SK-N-MC (cell line): Measurements from ENCODE around the gene LHX6.

Experiments used
- DNase-seq: peaks from one replicate; pipeline ENCODE4 v3.0.0-alpha.2; 2011; ENCODE audit warnings: low read depth, low spot score
- H3K27ac ChIP-seq: fragments of 200-600 bp; sonication (generic); 2 replicates; pipeline ENCODE4 v1.5.1; 2016; ENCODE audit warnings: mixed run types
- H3K36me3 ChIP-seq: fragments of 200-600 bp; sonication (generic); 2 replicates; pipeline ENCODE4 v1.6.1; 2017; ENCODE audit warnings: antibody characterized with exemption, low read length, mixed read lengths; ENCODE audit not compliant: insufficient read depth
- H3K4me3 ChIP-seq: fragments of 200-600 bp; sonication (generic); 2 replicates; pipeline ENCODE4 v1.5.1; 2016
- H3K9ac ChIP-seq: fragments of 200-600 bp; sonication (generic); 2 replicates; pipeline ENCODE4 v1.8.0; 2017; ENCODE audit warnings: mixed run types, mixed read lengths; ENCODE audit not compliant: insufficient read length
- H3K9me3 ChIP-seq: fragments of 200-600 bp; sonication (generic); 2 replicates; pipeline ENCODE4 v1.6.1; 2017; ENCODE audit warnings: low read depth, mild to moderate bottlenecking, antibody characterized with exemption, low read length, moderate library complexity, mixed read lengths
- EZH2 ChIP-seq: fragments of 200-600 bp; sonication (generic); IDR thresholded peaks from one replicate; pipeline ENCODE4 v1.6.1; 2017; ENCODE audit warnings: antibody characterized with exemption
- FOXP2 ChIP-seq: optimal IDR thresholded peaks from 2 replicates; pipeline ENCODE3; 2011; ENCODE audit warnings: mild to moderate bottlenecking, moderate library complexity; ENCODE audit not compliant: insufficient read depth; ENCODE audit errors: extremely low read length, control extremely low read depth
- POLR2AphosphoS5 ChIP-seq: IDR thresholded peaks from 2 replicates; pipeline ENCODE4 v1.6.1; 2012; ENCODE audit warnings: mild to moderate bottlenecking, low read depth, low read length, borderline replicate concordance

LHX6 gene

DNA sequence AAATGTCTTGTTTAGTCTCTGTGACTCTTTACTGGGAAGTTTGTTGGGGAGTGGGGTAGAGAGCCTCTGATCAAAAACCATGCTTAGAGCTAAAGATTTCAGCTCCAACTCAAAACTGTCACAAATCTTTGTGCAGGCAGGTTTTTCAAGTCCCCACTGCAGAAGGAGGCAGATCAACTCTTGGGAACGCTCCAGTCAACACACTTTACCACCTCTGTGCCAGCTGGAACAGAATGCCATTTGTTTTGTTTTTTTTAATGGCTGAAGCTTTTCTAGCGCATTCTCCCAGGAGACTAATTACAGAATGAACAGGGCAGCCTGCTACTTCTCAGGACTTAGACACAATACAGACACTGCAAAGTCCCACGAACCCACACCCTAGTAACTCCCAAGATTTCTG is 17.9 kb upstream of the LHX6 start:
- no peaks in the 10 kb centered on the region for H3K9me3 ChIP-seq
- peaks cover 69% of the 10 kb centered on the region for H3K36me3 ChIP-seq
- H3K4me3 ChIP-seq = no peak overlapping the region
- no peak for DNase-seq
- no peak for TF ChIP-seq POLR2AphosphoS5
- TF ChIP-seq FOXP2 = no peak
- TF ChIP-seq EZH2 = no peak
- H3K27ac ChIP-seq = no peak overlapping the region
- no peak overlapping the region for H3K9ac ChIP-seq

DNA sequence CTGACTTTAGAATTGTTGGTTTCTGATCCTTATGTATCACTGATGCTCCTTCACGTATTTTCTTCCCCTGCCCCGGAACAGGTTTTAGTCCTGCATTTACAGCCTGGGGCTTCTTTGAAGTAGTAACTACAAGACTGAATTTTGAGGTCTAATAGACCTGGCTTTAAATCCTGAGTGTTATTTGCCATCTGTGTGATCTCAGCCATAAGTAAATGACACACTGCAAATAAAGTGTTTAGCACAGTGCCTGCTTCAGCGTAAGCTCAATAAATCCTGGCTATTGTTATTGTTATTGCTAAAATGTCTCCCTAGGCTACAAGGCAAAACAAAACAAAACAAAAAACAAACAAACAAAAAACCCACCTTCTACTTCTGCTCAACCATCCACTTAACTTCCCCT is 15.6 kb upstream of the LHX6 start:
- Histone ChIP-seq H3K9me3 (no peaks in the 10 kb centered on the region), H3K9ac (no peak overlapping the region), H3K4me3 (no peak overlapping the region), H3K36me3 (peaks cover 69% of the 10 kb centered on the region), H3K27ac (no peak overlapping the region)
- no peak for TF ChIP-seq POLR2AphosphoS5
- no peak for TF ChIP-seq FOXP2
- TF ChIP-seq EZH2 = no peak
- DNase-seq = no peak

DNA sequence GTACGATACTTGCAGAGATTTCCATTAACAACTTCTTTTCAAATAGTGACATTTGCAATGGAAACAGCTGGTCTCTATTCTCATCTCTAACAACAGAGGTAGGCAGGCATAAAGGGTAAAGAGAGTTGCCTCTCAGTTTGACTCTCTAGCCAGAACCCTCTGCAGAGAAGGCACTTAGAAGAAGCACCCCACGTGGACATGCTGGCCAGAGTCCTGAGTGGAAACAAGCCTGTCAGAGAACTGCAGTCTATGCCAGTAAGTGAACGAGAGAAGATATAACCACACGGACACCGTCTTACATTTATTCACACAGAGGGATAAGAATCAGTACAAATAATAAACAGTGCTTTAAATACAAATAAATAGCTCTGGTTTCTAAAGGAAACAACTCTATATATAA is 11.0 kb upstream of the LHX6 start:
- peaks cover 44% of the 10 kb centered on the region for H3K36me3 ChIP-seq
- H3K9me3 ChIP-seq = no peaks in the 10 kb centered on the region
- no peak overlapping the region for H3K27ac ChIP-seq
- TF ChIP-seq EZH2 (no peak), FOXP2 (no peak), POLR2AphosphoS5 (no peak)
- DNase-seq = no peak
- H3K9ac ChIP-seq = no peak overlapping the region
- H3K4me3 ChIP-seq = no peak overlapping the region

GRCh38 chr9:122236681-122237080 is 7.9 kb upstream of the LHX6 start:
- Histone ChIP-seq H3K9me3 (no peaks in the 10 kb centered on the region), H3K9ac (no peak overlapping the region), H3K4me3 (no peak overlapping the region), H3K36me3 (peaks cover 16% of the 10 kb centered on the region), H3K27ac (no peak overlapping the region)
- TF ChIP-seq POLR2AphosphoS5 = no peak
- TF ChIP-seq FOXP2 = no peak
- TF ChIP-seq EZH2 = no peak
- no peak for DNase-seq

GRCh38 chr9:122234022-122234748 is 5.4 kb upstream of the LHX6 start:
- H3K9me3 ChIP-seq = no peaks in the 10 kb centered on the region
- H3K4me3 ChIP-seq = no peak overlapping the region
- TF ChIP-seq FOXP2 (no peak), EZH2 (no peak), POLR2AphosphoS5 (no peak)
- H3K27ac ChIP-seq = no peak overlapping the region
- H3K36me3 ChIP-seq = no peaks in the 10 kb centered on the region
- no peak for DNase-seq
- no peak overlapping the region for H3K9ac ChIP-seq

DNA sequence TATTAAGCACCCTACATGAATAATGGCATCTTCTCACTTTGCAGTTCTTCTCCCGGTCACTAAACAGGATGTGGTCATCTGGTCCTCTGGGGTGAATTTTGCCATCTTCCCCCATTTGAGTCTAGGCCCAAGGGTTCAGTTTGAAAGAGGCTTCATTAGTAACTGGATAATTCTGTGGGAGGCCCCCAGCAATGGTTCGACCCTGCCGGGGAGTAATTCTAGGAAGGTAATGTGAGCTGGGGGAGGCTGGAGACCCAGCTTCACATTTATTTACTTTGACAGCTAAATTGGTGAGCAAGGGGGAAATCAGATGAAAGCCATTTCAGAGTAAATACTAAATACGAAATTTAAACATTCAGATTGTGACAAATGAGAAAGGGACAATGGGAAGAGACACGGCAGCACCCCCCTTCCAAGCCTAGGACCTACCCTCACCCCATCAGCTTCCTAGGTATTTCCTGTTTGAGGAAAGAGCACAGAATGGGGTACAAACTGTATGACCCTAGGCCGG is 4.1 kb upstream of the LHX6 start:
- TF ChIP-seq EZH2 (no peak), POLR2AphosphoS5 (no peak)
- Histone ChIP-seq H3K9ac (no peak overlapping the region), H3K4me3 (no peak overlapping the region), H3K36me3 (no peaks in the 10 kb centered on the region), H3K27ac (no peak overlapping the region), H3K9me3 (no peaks in the 10 kb centered on the region)
- DNase-seq = no peak

GRCh38 chr9:122229485-122229837 is 704 bp upstream of the LHX6 start:
- TF ChIP-seq EZH2 = no peak
- no peak overlapping the region for H3K4me3 ChIP-seq
- H3K27ac ChIP-seq = no peak overlapping the region
- H3K9ac ChIP-seq = no peak overlapping the region
- no peaks in the 10 kb centered on the region for H3K9me3 ChIP-seq
- DNase-seq = no peak
- no peaks in the 10 kb centered on the region for H3K36me3 ChIP-seq

- Histone ChIP-seq H3K36me3 (no peaks in the 10 kb centered on the region), H3K4me3 (peak overlapping the region; percentile 67), H3K9me3 (no peaks in the 10 kb centered on the region), H3K9ac (no peak overlapping the region), H3K27ac (no peak overlapping the region)
- TF ChIP-seq POLR2AphosphoS5 (no peak), FOXP2 (no peak), EZH2 (no peak)
- no peak for DNase-seq
Measured at GRCh38 chr9:122228191-122228567, 578 bp downstream of the LHX6 start.

DNA sequence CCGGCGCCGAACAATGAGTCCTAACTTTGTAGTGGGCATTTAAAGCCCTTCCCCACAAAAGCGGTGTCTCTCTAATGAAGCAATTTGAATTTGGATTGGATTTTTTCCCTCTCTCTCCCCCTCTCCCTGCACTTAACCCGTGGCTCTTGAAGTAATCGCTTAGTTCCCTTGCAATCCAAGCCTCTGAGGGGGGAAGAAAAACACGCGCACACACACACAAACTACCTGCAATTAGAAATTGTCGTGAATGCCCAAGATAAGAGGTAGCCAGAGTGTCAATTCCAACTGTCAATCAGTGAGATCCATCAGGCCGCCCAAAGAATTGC is 1.2 kb downstream of the LHX6 start:
- no peak for DNase-seq
- H3K9ac ChIP-seq = no peak overlapping the region
- H3K4me3 ChIP-seq = no peak overlapping the region
- no peak for TF ChIP-seq FOXP2
- TF ChIP-seq EZH2 = no peak
- TF ChIP-seq POLR2AphosphoS5 = no peak
- no peaks in the 10 kb centered on the region for H3K36me3 ChIP-seq
- H3K27ac ChIP-seq = no peak overlapping the region
- no peaks in the 10 kb centered on the region for H3K9me3 ChIP-seq
